ENCODE results near the gene ZNF346. TPM values are rescaled to one million over a fixed set of nuclear protein-coding genes. Genes with fewer than 3 reads are reported as not detected.

The ZNF346 gene, protein sequence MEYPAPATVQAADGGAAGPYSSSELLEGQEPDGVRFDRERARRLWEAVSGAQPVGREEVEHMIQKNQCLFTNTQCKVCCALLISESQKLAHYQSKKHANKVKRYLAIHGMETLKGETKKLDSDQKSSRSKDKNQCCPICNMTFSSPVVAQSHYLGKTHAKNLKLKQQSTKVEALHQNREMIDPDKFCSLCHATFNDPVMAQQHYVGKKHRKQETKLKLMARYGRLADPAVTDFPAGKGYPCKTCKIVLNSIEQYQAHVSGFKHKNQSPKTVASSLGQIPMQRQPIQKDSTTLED
- total RNA-seq (2014; rRNA removed; shearing (Covaris generic)), result 31.8 and 36.6 TPM in 2 replicates
- 39.7 and 42.4 TPM in 2 replicates for total RNA-seq (2022)
- Bru-seq, nascent RNA, result percentile 76 among the genes with signal in this experiment
- BruChase-seq, experiment 1, labeled RNA remaining after a 6-hour chase, result percentile 85 among the genes with signal in this experiment
- BruChase-seq, experiment 2, labeled RNA remaining after a 2-hour chase, result percentile 84 among the genes with signal in this experiment
- long read RNA-seq, transcript ZNF346-201 (7 exons, 2,314 nt), result major isoform, 17 of 38 reads
- long read RNA-seq, partial matches to known transcripts, result 6 of 38 reads
- long read RNA-seq, other reads (novel, unspliced or antisense), result 14 of 38 reads

DNA sequence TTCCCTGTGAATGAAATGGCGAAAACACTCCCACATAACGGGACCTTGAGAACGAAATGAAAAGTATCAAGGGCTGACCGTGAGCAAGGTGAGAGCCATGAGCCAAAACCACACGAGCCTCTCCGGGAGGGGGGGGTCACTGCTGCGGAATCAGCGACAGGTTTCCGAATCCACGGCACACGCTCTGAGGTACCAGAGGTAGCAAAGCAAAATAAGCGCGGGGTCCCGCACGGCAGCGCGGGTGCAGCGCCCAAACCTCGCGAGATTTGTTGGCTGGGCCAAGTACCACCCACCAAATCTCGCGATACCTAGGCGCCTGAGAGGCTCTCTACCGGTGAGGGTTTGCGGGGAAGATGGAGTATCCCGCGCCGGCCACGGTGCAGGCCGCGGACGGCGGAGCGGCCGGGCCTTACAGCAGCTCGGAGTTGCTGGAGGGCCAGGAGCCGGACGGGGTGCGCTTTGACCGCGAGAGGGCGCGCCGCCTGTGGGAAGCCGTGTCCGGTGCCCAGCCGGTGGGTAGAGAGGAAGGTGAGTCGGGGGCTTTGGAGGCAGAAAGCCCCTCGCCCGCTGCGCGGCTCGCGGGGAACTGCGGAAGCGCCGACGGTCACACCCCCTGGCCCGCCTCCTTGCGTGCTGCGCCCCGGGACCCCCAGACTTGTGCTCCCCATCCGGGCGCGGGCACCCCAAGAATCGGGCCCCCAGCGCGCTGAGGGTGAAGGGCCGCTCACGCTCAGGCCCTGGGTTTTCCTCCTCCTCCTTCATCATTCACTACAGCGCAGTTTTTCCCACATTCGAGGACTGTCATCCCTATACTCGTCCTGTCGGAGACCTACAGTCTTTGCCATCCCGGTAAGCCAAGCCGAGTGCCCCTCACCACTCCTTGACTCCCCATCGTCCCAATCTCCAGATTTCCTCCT, at the start of gene ZNF346:
ZNF346 (plus strand) TSS at position 311 of the 917 bp plus-strand sequence; CDS start at position 354, 43 bp downstream.
- POLR2A ChIA-PET, result interaction anchor here (0.6 to 7.5 kb wide), 13 partner anchors 9 to 408 kb away, joined by 3 to 74 read pairs (median 3); partner anchors contain the start of gene UIMC1
- no peaks in the 10 kb centered on the region for H4K20me1 ChIP-seq (ENCODE audit: insufficient read depth, low read length)
- H3K79me2 ChIP-seq (ENCODE audit: insufficient read depth, low read depth, low read length), result peaks cover 42% of the 10 kb centered on the region; the same call in 1 of the 2 replicates
- peak within 1 kb of the TSS; percentile 60 for H3K27ac ChIP-seq (ENCODE audit: low read depth, low read length, poor library complexity, severe bottlenecking)
- intact Hi-C loops (cut with micrococcal nuclease; ENCODE audit: unreplicated experiment), result no loop called here
- DNase-seq (ENCODE audit: low spot score), result peak; percentile 99
- peak within 1 kb of the TSS; percentile 87 for H2AFZ ChIP-seq (ENCODE audit: low read length)
- peaks cover 29% of the 10 kb centered on the region for H3K36me3 ChIP-seq (ENCODE audit: insufficient read depth, low read length)
- H3K4me3 ChIP-seq (ENCODE audit: low read depth, low read length, poor library complexity, severe bottlenecking), result peak within 1 kb of the TSS; percentile 83
- CTCF ChIA-PET (ENCODE audit: unreplicated experiment), result interaction anchor here (0.6 to 1.0 kb wide), 4 partner anchors 10 to 362 kb away, joined by 3 read pairs; no protein-coding TSS in a partner anchor
- H3K4me1 ChIP-seq (ENCODE audit: insufficient read depth, low read length, poor library complexity, severe bottlenecking), result peaks cover 30% of the 10 kb centered on the region
- H3K9me3 ChIP-seq (ENCODE audit: low read length), result no peaks in the 10 kb centered on the region
- TF ChIP-seq EZH2phosphoT487 (IDR thresholded peaks at IDR 0.05; ENCODE audit: borderline replicate concordance, low read depth, low read length), result no peak
- TF ChIP-seq, protein P1, sequence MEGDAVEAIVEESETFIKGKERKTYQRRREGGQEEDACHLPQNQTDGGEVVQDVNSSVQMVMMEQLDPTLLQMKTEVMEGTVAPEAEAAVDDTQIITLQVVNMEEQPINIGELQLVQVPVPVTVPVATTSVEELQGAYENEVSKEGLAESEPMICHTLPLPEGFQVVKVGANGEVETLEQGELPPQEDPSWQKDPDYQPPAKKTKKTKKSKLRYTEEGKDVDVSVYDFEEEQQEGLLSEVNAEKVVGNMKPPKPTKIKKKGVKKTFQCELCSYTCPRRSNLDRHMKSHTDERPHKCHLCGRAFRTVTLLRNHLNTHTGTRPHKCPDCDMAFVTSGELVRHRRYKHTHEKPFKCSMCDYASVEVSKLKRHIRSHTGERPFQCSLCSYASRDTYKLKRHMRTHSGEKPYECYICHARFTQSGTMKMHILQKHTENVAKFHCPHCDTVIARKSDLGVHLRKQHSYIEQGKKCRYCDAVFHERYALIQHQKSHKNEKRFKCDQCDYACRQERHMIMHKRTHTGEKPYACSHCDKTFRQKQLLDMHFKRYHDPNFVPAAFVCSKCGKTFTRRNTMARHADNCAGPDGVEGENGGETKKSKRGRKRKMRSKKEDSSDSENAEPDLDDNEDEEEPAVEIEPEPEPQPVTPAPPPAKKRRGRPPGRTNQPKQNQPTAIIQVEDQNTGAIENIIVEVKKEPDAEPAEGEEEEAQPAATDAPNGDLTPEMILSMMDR (conservative IDR thresholded peaks at IDR 0.05; ENCODE audit: low read length), result peak; percentile 72
- TSS peak; percentile 61 for BruUV-seq (replicated peaks)
- H3K9me2 ChIP-seq (ENCODE audit: insufficient read depth, low read length), result no peaks in the 10 kb centered on the region
- peak within 1 kb of the TSS; percentile 99 for H3K4me2 ChIP-seq (ENCODE audit: low read length)

DNA sequence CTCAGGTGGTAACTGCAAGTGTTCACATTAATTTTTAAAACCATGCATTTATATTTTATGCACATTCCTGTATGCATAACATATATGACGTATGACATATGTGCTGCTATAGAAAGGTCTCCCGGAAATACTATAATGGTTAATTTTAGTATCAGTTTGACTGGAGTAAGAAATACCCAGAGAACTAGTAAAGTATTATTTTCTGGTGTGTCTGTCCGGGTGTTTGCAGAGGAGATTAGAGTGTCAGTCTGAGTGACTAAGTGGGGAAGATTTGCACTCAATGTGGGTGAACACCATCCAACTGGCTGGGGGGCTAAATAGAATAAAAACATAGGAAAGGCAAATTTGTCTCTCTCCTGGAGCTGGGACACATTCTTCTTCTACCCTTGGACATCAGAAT, 42.8 kb upstream of the ZNF346 start:
- peaks cover 9% of the 10 kb centered on the region for H3K4me1 ChIP-seq (ENCODE audit: insufficient read depth, low read length, poor library complexity, severe bottlenecking)
- H3K79me2 ChIP-seq (ENCODE audit: insufficient read depth, low read depth, low read length), result peaks cover 55% of the 10 kb centered on the region
- H3K27ac ChIP-seq (ENCODE audit: low read depth, low read length, poor library complexity, severe bottlenecking), result no peak overlapping the region
- BruUV-seq (replicated peaks), result TSS peak; percentile 38
- no peaks in the 10 kb centered on the region for H3K9me3 ChIP-seq (ENCODE audit: low read length)
- H2AFZ ChIP-seq (ENCODE audit: low read length), result no peak overlapping the region
- H4K20me1 ChIP-seq (ENCODE audit: insufficient read depth, low read length), result peaks cover 5% of the 10 kb centered on the region; the same call in 1 of the 2 replicates
- no peak overlapping the region for H3K4me3 ChIP-seq (ENCODE audit: low read depth, low read length, poor library complexity, severe bottlenecking)
- CTCF ChIA-PET (ENCODE audit: unreplicated experiment), result no interaction called here
- intact Hi-C loops (cut with micrococcal nuclease; ENCODE audit: unreplicated experiment), result no loop called here
- peaks cover 83% of the 10 kb centered on the region for H3K36me3 ChIP-seq (ENCODE audit: insufficient read depth, low read length)
- TF ChIP-seq EZH2phosphoT487 (IDR thresholded peaks at IDR 0.05; ENCODE audit: borderline replicate concordance, low read depth, low read length), result no peak
- TF ChIP-seq, protein P1 (conservative IDR thresholded peaks at IDR 0.05; ENCODE audit: low read length), result no peak
- H3K4me2 ChIP-seq (ENCODE audit: low read length), result no peak overlapping the region
- DNase-seq (ENCODE audit: low spot score), result no peak
- POLR2A ChIA-PET, result no interaction called here
- no peaks in the 10 kb centered on the region for H3K9me2 ChIP-seq (ENCODE audit: insufficient read depth, low read length)
